KOPT-K1 (cell line): ENCODE measurements around the gene BNIPL.

Source experiments
- H3K27ac ChIP-seq: fragments of 200-600 bp; sonication (generic); 2 replicates; pipeline ENCODE4 v1.5.1; 2016; ENCODE audit warnings: antibody characterized with exemption, mild to moderate bottlenecking, low read depth, low read length; ENCODE audit not compliant: poor library complexity, severe bottlenecking
- H3K36me3 ChIP-seq: fragments of 200-600 bp; sonication (generic); 2 replicates; pipeline ENCODE4 v1.5.1; 2017; ENCODE audit warnings: antibody characterized with exemption, mild to moderate bottlenecking, low read length, moderate library complexity; ENCODE audit not compliant: insufficient read depth
- H3K9me3 ChIP-seq: fragments of 200-600 bp; sonication (generic); 2 replicates; pipeline ENCODE4 v1.5.1; 2017; ENCODE audit warnings: antibody characterized with exemption, low read length, mild to moderate bottlenecking; ENCODE audit not compliant: insufficient read depth, poor library complexity, severe bottlenecking

The BNIPL gene

GRCh38 chr1:151035167-151035566 is 1.2 kb upstream of the BNIPL start:
- Histone ChIP-seq H3K36me3 (peaks cover 34% of the 10 kb centered on the region), H3K27ac (no peak overlapping the region), H3K9me3 (no peaks in the 10 kb centered on the region)

GRCh38 chr1:151037032-151037431 is 646 bp downstream of the BNIPL start:
- Histone ChIP-seq H3K27ac (no peak overlapping the region), H3K36me3 (peaks cover 18% of the 10 kb centered on the region; the same call in 1 of the 2 replicates), H3K9me3 (no peaks in the 10 kb centered on the region)

GRCh38 chr1:151039521-151039920 is 3.1 kb downstream of the BNIPL start:
- Histone ChIP-seq H3K36me3 (peaks cover 8% of the 10 kb centered on the region; the same call in 1 of the 2 replicates), H3K9me3 (no peaks in the 10 kb centered on the region), H3K27ac (no peak overlapping the region)

- H3K9me3 ChIP-seq: no peaks in the 10 kb centered on the region
These were observed 6.8 kb downstream of the BNIPL start for GRCh38 chr1:151043163-151043562.

GRCh38 chr1:151047591-151047924 is 11.2 kb downstream of the BNIPL start, which contains the start of gene C1orf56:
Gene C1orf56, plus strand, starts transcription at chr1:151047751. Its CDS starts 97 bp downstream, at chr1:151047848.
- Histone ChIP-seq H3K27ac (peak within 1 kb of the TSS; percentile 52), H3K9me3 (no peaks in the 10 kb centered on the region), H3K36me3 (peaks cover 17% of the 10 kb centered on the region)

More at GRCh38 chr1:151043163-151043562, 6.8 kb downstream of the BNIPL start:
- Histone ChIP-seq H3K36me3 (no peaks in the 10 kb centered on the region), H3K27ac (no peak overlapping the region)

- Histone ChIP-seq H3K27ac (peak overlapping the region; percentile 52), H3K9me3 (no peaks in the 10 kb centered on the region), H3K36me3 (peaks cover 22% of the 10 kb centered on the region)
These were observed 11.7 kb downstream of the BNIPL start for GRCh38 chr1:151047925-151048644.

GRCh38 chr1:151048645-151049032 is 12.3 kb downstream of the BNIPL start:
- H3K9me3 ChIP-seq: no peaks in the 10 kb centered on the region
- H3K27ac ChIP-seq: no peak overlapping the region
- H3K36me3 ChIP-seq: peaks cover 27% of the 10 kb centered on the region

- Histone ChIP-seq H3K36me3 (peaks cover 36% of the 10 kb centered on the region), H3K27ac (no peak overlapping the region)
These were observed 13.1 kb downstream of the BNIPL start for GRCh38 chr1:151049458-151049857.

GRCh38 chr1:151050051-151050688 is 13.8 kb downstream of the BNIPL start:
- Histone ChIP-seq H3K27ac (no peak overlapping the region), H3K9me3 (no peaks in the 10 kb centered on the region), H3K36me3 (peaks cover 43% of the 10 kb centered on the region)

More at GRCh38 chr1:151049458-151049857, 13.1 kb downstream of the BNIPL start:
- H3K9me3 ChIP-seq: no peaks in the 10 kb centered on the region

GRCh38 chr1:151051356-151052009 is 15.1 kb downstream of the BNIPL start:
- Histone ChIP-seq H3K36me3 (peaks cover 52% of the 10 kb centered on the region), H3K27ac (no peak overlapping the region), H3K9me3 (no peaks in the 10 kb centered on the region)

GRCh38 chr1:151054971-151055547 is 18.7 kb downstream of the BNIPL start:
- H3K36me3 ChIP-seq: peaks cover 52% of the 10 kb centered on the region
- no peaks in the 10 kb centered on the region for H3K9me3 ChIP-seq
- H3K27ac ChIP-seq: no peak overlapping the region

- Histone ChIP-seq H3K27ac (peak overlapping the region; percentile 58), H3K36me3 (peaks cover 52% of the 10 kb centered on the region), H3K9me3 (no peaks in the 10 kb centered on the region)
These were observed 19.2 kb downstream of the BNIPL start for GRCh38 chr1:151055581-151055980.

GRCh38 chr1:151056149-151056548 is 19.8 kb downstream of the BNIPL start:
- peaks cover 50% of the 10 kb centered on the region for H3K36me3 ChIP-seq
- no peaks in the 10 kb centered on the region for H3K9me3 ChIP-seq
- peak overlapping the region; percentile 58 for H3K27ac ChIP-seq

GRCh38 chr1:151058692-151059091 is 22.3 kb downstream of the BNIPL start:
- H3K27ac ChIP-seq: peak overlapping the region; percentile 84
- H3K36me3 ChIP-seq: peaks cover 24% of the 10 kb centered on the region

More at GRCh38 chr1:151058692-151059091, 22.3 kb downstream of the BNIPL start:
- H3K9me3 ChIP-seq: no peaks in the 10 kb centered on the region
